ENCODE data around the gene KLF13.

DNA sequence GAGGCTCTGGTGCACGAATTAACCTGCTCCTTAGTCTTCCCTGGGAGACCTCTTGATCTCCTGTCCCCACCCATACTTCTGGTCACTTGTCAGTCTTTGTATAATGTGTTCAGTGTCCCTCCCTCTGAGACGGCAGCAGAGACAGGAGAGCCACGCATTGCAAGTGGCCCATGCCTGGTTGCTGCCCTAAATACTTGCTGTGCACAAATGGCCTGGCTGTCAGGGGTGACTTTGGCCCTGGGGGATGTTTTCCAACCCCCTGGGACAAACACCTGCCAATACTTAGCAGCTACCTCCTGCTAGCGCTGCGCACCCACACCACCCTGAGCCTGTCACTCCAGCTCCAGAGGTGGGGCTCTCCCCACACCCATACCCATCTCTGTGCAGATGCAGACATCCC, 17.2 kb downstream of the KLF13 start:
- TF ChIP-seq, protein P1, sequence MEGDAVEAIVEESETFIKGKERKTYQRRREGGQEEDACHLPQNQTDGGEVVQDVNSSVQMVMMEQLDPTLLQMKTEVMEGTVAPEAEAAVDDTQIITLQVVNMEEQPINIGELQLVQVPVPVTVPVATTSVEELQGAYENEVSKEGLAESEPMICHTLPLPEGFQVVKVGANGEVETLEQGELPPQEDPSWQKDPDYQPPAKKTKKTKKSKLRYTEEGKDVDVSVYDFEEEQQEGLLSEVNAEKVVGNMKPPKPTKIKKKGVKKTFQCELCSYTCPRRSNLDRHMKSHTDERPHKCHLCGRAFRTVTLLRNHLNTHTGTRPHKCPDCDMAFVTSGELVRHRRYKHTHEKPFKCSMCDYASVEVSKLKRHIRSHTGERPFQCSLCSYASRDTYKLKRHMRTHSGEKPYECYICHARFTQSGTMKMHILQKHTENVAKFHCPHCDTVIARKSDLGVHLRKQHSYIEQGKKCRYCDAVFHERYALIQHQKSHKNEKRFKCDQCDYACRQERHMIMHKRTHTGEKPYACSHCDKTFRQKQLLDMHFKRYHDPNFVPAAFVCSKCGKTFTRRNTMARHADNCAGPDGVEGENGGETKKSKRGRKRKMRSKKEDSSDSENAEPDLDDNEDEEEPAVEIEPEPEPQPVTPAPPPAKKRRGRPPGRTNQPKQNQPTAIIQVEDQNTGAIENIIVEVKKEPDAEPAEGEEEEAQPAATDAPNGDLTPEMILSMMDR (IDR thresholded peaks at IDR 0.05; ENCODE audit: low read depth, low read length), result no peak
- no peak for TF ChIP-seq POLR2A (IDR thresholded peaks at IDR 0.05; ENCODE audit: extremely low read depth, insufficient read length)
